Activated T-cell treated with anti-CD3 and anti-CD28 coated beads for 48 hours (primary cell): ENCODE data around the gene HOXA10.

Experiments
- DNase-seq: peaks from one replicate; pipeline ENCODE4 v3.0.0-alpha.2; 2020; ENCODE audit warnings: low read depth

HOXA10 gene

DNA sequence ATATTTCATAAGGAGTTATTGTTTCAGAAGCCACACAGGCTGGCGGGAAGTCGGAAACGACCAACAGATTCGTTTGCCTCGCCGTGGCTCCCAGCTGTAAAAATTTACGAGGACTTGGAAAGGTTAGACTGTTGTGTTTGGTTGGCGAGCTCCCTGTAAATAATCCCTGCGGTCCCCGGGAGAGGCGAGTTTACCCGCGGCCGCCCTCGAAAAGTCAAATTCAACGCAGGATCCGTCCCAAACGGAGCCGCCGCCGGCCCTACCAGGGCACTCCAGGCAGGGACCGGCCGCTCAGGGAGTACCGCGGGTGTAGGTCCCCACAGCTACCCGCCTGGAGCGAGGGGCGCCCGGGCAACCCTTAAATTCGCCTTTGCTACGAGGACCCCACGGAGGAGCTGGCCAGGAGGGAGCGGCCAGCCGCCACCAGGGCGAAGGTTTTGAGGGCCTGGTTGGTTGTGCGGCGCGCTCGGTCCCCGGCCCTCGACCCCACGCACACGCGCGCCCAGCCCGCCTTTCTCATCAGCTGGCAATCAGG lies 8.1 kb downstream of the HOXA10 start:
- DNase-seq, result no peak

DNA sequence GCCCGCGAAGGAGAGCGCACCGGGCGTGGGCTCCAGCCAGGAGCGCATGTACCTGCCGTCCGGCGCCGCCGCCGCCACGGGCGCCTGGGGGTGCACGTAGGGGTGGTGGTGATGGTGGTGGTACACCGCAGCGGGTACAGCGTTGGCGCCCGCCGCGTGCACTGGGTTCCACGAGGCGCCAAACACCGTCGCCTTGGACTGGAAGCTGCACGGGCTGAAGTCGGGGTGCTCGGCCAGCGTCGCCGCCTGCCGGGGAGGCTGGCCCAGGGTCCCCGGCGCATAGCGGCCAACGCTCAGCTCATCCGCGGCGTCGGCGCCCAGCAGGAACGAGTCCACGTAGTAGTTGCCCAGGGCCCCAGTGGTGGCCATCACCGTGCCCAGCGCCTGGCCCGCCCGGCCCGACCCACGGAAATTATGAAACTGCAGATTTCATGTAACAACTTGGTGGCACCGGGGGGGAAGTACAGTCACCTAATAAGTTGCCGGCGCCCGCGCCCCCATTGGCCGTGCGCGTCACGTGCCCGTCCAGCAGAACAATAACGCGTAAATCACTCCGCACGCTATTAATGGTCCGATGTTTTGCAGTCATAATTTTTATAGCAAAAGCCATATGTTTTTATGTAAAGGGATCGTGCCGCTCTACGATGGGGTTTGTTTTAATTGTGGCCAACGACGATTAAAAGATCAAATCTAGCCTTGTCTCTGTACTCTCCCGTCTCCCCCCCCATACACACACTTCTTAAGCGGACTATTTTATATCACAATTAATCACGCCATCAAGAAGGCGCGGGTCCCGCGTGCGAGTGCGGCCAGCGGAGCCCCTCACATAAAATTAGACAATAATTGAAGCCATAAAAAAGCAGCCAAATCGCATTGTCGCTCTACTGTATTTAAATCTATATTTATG lies 8.8 kb downstream of the HOXA10 start, which contains the start of gene HOXA9:
Gene HOXA9 (minus strand): TSS at position 449 of the 907 bp plus-strand sequence. CDS start 80 bp downstream, at position 369.
- no peak for DNase-seq

DNA sequence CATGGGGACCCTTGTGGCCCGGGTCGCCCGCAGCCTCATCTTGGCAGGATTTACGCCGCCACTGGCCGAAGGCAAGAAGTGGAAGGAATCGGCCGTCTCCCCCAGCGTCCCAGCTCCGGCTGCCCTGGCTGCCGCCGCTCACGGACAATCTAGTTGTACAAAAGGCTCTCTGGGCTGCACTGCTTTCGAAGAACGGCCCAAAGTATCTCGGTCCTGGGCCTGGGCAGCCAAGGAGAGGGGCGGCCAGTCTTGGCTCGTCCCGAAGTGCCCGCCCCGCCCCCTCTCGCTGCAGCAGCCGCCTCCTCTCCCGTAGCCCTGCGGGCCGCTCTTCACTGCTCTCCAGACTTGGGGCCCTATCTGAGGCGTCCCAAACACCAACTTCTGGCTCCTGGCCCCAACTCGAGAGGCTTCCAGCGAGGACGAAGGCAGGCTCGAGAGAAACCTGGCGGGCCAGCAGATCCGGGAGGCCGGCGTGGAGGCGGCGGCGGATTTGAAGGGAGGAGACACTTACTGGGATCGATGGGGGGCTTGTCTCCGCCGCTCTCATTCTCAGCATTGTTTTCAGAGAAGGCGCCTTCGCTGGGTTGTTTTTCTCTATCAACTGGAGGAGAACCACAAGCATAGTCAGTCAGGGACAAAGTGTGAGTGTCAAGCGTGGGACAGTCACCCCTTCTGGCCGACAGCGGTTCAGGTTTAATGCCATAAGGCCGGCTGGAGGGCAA lies 9.6 kb downstream of the HOXA10 start:
- no peak for DNase-seq

DNA sequence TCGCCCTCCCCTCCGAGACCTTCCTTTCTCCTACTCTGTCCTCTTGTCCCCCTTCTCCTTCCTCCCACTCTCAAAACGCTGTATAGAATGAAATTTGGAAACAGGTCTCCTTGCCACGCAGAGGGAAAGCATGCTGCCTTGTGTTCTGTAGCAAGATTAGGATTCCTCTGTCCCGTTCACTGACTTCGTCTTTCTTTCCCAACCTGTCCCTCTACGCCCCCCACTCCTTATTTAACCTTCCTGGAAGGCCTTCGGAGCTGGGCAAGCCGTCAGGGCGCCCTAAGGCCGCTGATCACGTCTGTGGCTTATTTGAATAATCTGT lies 10.1 kb downstream of the HOXA10 start:
- DNase-seq, result no peak

DNA sequence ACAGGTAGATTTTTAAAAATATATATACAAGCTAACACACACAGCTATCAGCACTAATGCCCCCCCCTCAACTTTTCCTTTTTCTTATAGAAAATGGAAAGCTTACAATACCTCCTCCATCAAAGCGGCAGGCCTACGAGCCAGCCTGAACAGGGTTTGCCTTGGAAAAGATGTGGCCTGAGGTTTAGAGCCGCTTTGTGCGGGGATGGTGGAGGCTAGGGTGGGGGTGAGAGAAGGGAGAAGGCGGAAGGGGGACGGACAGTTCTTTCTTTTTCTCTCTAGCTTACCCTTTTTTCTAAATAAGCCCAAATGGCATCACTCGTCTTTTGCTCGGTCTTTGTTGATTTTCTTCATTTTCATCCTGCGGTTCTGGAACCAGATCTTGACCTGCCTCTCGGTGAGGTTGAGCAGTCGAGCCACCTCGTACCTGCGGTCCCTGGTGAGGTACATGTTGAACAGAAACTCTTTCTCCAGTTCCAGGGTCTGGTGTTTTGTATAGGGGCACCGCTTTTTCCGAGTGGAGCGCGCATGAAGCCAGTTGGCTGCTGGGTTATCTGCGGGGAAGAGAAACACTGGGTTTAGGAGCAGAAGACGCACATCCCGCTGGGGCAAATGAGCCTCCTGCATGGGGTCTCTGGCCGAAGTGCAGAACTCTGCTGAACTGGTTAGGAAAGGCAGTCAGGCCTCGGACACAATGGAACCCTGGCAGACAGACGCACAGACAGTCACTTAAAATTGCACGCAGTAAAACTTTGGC lies 10.7 kb downstream of the HOXA10 start:
- no peak for DNase-seq

DNA sequence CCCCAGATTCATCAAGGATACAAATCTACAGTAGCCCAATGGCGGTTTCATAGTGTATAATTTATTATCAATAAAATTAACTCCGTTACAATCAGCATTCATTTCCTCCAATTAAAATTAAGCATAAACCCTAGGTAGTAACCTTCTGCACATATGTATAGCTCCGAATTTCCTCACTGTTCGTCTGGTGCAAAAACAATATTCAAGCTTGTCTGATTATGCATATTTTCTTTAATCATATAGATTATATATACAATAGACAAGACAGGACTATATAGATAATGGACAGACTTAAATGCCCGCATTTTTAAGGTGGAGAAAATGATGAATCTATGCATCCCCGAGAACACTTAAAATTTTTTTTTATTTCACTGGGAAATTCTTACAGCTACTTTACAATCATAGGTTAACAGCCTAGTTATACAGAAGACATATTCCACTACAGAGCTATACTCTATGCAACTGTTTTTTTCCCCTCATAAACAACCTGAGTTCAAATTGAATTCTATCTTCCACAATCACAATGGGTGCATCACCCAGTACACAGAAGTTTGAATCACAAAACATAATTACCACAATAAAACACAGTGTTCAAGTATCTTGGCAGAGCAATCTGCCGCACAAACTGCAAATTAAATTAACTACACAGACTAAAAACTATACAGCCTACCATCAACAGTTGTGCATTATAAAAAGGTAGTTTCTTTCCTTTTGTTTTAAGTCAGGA lies 11.4 kb downstream of the HOXA10 start:
- DNase-seq, result no peak

DNA sequence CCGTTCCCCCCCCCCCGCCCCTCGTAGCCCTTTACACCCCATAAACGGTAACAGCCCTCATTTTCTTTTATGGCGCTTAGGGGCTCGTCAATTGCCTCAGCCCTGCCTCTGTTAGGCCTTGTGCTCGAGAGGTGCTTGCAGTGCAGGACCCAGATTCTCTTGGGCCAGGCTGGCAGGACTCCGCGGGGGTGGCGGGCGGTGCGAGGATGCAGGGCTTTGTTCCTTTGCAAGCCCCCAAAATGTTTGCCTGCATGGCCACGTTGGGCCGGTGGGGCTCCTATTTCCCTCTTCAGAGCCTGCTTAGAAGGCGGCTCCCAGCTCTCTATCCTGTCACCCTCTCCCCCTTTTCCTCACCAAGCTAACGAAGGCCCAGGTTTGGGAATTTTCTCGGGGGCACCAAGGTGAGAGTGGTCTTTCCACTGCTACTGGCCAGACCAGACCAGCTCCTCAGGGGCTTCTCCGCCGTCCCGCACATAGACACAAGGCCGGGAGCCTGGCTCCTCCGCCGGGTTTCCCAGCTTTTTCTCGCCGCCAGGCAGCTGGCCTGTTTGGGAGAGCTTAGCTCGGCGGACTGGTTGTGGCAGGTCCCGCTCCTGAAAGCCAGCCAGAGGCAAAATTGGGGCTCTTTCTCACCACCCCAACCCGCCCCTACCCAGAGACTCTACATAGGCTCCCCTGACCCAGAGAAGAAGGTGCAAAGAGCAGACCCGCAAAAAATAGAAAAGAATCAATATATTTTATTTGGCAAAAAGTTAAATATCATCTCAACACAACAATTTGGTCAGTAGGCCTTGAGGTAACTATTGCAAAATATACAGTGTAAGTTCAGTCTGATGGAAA lies 12.2 kb downstream of the HOXA10 start:
- no peak for DNase-seq

DNA sequence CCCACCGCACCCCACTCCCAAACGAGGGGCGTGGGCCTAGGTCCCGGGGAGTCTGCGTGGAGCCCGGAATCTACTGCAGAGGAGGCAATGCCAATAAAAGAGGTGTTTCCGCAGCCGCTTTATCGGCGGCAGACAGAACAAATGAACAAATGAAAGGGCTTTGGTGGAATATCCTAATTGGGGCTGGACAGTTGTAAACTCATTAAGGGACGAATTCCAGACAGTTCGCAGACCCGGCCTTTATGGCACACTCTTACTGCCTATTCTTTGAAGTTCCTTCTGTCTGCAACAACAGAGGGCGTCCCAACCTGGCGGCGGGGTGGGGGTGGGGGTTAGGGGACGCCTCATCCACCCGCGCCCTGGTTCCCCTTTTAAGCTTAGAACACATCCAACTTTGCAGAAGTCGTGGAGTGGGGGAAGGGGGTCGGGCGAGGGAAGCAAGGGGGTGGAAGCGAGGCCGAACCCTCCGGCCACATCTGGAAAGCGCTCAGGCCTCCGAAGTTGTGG lies 12.9 kb downstream of the HOXA10 start:
- no peak for DNase-seq

DNA sequence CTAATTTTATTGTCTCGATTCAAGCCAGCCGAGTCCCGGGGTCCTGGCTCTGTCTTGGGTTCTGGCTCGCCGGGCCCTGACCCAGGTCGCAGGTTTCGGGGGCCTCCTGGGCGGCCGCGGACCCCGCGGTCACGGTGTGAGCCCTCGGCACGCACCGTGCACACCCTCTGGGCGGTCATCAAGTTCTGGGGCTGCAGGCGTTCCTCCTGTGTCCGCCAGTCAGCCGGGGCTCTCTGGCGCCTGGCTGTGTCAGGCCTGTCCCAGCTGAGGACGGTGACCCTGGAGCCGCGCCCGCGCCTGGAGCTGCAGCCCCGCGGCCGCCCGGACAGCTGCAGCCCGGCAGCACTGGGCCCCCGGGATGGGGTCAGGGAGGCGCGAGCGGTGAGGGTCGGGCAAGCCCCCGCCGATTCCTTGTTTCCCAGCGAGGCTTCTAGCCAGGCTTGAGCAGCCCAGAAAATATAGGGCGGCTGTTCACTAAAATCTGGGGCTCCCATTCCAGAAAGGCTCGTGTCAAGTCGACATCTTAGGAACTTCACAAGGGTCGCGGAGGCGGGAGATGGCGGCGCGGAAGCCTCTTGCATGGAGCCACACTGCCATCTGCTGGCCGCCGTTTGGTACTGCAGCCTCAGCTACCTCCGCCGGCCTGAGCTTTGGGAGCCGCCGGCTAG lies 13.4 kb downstream of the HOXA10 start:
- DNase-seq, result peak; percentile 76

DNA sequence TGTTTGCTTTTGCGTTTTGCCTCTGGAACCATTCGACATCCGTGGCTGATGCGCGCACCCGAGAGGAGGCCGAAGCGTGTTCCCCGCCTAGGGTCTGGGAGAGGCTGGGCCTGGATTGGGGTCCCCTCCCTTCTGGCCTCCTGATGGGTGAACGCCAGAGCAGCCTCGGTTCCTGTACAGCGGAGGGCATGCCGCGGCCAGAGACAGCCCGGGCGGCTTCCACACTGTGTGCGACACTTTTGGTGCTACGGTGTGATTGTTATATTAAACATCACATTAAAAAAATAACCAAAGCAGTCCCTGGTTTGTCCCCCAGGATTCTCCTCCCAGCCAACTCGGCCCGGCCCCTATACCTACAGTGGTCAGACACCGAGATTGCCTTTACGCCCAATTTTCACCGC lies 14.0 kb downstream of the HOXA10 start:
- no peak for DNase-seq

DNA sequence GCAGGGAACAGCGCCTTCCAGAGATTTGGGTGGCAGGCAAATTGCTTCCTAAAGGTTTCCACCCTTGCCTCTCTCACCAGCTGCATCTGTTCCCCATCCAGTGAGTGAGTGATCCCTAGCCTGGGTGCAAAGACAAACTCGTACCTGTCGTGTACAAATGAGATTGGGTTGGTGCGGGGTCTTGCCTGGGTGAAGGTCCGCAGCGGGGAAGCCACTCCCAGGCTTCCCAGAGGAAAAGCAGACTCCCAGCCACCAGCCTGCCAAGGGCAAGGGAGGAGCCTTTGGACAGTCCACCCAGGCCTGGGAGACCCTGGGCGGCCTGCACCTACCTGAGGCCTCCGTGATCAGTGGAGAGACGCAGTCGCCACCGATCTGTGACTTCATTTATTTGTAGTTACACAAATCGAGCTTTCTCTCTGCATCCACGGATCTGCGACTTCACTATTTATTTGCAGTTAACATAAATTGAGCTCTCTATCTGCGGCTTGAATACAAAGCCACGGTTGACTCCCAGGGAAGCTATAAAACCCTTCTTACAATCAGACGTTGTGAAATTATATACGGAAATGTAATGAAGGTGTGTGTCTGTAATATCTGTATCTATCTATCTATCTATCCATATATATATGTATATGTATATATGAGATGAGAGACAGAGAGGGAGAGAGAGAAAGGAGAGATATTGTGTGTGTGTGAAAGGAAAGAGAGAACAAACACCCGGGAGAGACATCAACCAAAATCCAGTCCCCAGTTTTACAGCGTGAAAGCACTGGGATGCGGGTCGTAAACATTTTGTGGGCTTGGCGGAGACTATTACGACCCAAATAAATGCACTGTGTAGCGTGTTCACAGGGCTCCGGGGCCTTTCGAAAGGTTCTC lies 14.6 kb downstream of the HOXA10 start:
- no peak for DNase-seq

DNA sequence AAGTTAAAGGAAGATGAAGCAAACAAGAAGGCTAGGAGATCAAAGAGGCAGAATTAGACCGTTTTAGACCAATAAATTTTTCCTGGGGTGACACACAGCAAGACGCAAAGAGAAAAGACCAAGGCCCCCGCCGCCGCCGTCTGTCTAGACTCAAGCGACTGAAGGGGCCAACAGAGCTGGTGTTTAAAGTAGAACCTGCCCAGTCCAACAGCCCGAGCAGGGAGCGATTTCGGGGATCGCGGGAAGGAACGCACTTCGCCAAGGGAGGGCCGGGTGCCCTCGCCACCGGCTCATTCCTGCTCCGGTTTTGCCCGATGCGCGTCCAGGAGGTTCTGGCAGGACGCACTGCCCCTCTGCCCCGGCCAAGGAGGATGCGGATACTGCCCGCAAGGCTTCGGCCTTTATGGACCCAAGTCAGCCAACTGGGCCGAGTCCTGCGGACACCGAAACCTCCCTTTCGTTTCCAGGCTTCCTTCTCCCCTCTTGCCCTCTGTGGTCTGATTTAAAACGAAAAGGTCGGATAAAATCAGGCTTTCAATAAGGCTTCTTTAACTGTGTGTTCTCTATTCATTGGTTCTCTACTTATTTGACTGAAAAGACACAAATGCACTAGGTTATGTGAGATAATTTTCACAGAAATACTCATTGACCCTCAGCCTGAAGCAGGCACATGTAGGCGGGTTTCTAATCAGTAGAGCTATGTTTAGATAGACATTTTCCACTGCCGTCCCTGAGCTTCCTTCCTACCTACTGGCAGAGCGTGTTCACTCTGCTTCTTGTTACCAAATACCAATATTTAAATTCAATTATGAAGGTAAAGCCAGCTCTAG lies 15.5 kb downstream of the HOXA10 start:
- no peak for DNase-seq

DNA sequence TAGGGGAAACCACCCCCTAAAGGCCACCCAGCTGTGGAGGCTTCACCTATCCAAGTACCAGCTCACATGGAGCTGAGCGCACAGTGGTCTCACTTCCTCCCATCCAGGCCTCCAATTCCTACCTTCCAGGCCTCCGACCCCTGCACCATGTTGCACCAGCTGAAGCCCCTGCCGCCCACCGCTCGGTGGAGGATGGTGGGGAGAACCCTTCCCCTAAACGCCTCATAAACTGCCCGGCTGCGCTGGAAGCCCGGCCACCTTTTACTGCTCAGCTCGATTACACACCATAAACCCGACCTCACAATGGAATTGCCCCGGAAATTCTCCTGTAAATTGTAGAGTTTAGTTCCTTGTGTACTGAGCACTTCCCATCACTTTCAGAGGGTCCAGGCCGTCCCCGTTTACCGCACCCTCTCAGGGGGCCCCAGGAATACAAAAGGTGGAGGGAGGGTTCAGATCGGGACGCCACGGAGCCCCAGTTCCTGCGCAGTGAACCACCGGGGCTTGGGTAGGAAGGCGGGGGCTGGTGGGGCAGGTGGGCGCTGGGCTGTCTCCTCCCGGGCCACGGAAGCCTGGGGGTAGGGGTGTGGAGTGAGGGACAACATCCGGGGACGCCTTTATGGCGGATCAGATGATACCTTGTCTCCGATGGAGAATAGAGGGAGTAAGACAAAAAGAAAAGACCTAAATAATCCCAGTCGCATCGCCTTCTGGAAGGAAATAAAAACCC lies 16.3 kb downstream of the HOXA10 start:
- DNase-seq, result no peak

DNA sequence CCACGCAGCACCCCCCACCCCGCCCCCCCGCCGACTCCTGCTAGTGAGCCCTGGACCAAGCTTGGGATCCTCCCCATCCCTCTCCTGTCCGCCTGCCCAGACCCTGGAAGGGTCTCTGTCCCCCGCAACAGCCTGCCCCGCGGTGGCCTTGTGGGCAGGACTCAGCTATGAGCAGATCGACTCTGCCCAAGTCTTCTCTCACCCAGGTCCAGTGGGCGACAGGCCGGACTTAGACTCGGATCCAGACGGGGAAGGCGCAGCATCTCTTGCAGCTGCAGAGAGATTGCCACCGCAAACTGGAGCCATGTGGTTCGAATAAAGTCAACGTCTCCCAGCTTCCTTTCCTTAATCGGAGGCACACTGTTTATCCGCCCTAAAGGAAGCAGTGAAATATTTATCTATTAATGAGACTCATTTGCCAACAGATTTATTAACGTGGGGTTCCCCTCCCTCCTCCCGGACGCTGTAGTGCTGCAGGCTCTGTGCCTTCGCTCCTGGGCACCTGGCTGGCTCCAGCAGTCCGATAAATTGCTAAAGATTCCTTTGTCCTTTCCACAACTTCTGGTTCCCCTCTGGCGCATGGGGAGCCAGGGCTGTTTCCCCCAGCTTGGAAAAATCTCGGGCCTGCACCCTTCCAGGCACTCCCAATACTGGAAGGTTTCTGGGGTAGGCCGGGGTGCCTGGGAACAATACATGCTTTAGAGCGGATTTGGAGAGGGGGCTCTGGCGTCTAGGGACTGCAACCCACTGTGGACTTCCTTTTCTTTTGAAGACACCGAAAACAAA lies 17.0 kb downstream of the HOXA10 start:
- DNase-seq, result no peak

DNA sequence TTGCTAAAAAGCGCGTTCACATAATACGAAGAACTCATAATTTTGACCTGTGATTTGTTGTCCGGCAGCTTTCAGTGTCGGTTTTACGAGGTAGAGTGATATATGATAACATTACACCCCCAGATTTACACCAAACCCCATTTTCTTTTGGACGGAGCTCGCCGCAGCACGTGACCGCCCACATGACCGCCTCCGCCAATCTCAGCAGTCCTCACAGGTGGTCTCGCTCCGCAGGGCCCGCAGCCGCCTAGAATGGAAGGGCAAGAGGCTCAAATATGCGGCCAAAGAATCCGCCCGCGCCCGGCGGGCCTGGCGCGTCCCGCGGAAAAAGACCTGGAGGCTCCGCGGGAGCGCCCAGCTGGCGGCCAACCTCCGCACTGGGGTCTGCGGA lies 17.6 kb downstream of the HOXA10 start, which contains the start of gene HOXA7:
Gene HOXA7 (minus strand): TSS at position 168 of the 391 bp plus-strand sequence. CDS start 130 bp downstream, at position 38.
- DNase-seq, result no peak

DNA sequence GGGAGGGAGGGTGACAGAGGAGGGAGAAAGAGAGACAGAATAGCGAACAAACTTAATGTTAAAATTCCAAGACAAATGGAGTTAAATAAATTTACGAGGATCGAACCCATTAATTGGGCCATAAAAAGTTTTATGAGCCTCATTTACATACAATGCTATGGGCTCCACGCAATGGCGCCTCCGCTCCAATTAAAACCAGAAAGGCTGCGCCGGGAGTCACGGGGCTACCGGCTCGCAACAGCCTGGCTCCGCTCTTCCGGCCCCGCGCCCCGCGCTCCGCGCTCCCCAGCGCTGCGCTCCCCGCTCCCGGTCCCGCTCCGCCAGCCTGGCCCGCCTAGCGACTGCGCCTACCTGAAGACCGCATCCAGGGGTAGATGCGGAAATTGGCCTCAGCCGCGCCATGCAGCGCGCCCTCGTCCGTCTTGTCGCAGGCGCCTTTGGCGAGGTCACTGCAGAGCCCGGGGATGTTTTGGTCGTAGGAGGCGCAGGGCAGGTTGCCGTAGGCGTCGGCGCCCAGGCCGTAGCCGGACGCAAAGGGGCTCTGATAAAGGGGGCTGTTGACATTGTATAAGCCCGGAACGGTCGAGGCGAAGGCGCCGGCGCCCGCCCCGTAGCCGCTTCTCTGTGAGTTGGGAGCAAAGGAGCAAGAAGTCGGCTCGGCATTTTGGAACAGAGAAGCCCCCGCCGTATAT lies 18.2 kb downstream of the HOXA10 start:
- no peak for DNase-seq
